SK-N-MC (cell line): Measurements from ENCODE around the gene ZNF860.

Experiments used
- EZH2 ChIP-seq: fragments of 200-600 bp; sonication (generic); IDR thresholded peaks from one replicate; pipeline ENCODE4 v1.6.1; 2017; ENCODE audit warnings: antibody characterized with exemption
- POLR2AphosphoS5 ChIP-seq: IDR thresholded peaks from 2 replicates; pipeline ENCODE4 v1.6.1; 2012; ENCODE audit warnings: mild to moderate bottlenecking, low read depth, low read length, borderline replicate concordance

DNA sequence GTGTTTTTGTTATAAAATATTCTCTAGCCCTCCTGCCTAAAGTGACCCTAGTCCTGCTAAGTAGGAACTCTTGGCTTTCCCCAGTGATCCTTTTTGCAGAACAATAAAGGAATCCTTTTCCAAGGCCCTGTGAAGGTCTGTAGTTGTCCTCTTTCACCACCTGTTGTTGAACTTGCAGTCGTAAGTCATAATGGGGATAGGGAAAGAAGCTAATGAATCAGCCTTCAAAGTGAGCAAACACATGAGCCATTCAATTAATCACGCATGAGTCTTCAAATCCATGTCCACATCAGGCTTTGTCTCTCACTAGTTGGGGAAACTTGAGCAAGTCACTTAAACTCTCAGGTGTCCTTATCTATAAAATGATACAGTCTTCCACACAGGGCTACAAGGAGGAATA is 27.6 kb downstream of the ZNF860 start:
- no peak for TF ChIP-seq EZH2
- TF ChIP-seq POLR2AphosphoS5, result no peak
